ENCODE measurements around the gene ATP2C1.
A peak's percentile ranks its signal among the peaks of the same experiment; 100 is the strongest.
"Not testable (repeated sequence)": the region's sequence is repeated elsewhere in the genome, so short reads cannot be mapped to it uniquely, and the experiment has no call there.

The ATP2C1 gene, protein sequence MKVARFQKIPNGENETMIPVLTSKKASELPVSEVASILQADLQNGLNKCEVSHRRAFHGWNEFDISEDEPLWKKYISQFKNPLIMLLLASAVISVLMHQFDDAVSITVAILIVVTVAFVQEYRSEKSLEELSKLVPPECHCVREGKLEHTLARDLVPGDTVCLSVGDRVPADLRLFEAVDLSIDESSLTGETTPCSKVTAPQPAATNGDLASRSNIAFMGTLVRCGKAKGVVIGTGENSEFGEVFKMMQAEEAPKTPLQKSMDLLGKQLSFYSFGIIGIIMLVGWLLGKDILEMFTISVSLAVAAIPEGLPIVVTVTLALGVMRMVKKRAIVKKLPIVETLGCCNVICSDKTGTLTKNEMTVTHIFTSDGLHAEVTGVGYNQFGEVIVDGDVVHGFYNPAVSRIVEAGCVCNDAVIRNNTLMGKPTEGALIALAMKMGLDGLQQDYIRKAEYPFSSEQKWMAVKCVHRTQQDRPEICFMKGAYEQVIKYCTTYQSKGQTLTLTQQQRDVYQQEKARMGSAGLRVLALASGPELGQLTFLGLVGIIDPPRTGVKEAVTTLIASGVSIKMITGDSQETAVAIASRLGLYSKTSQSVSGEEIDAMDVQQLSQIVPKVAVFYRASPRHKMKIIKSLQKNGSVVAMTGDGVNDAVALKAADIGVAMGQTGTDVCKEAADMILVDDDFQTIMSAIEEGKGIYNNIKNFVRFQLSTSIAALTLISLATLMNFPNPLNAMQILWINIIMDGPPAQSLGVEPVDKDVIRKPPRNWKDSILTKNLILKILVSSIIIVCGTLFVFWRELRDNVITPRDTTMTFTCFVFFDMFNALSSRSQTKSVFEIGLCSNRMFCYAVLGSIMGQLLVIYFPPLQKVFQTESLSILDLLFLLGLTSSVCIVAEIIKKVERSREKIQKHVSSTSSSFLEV

DNA sequence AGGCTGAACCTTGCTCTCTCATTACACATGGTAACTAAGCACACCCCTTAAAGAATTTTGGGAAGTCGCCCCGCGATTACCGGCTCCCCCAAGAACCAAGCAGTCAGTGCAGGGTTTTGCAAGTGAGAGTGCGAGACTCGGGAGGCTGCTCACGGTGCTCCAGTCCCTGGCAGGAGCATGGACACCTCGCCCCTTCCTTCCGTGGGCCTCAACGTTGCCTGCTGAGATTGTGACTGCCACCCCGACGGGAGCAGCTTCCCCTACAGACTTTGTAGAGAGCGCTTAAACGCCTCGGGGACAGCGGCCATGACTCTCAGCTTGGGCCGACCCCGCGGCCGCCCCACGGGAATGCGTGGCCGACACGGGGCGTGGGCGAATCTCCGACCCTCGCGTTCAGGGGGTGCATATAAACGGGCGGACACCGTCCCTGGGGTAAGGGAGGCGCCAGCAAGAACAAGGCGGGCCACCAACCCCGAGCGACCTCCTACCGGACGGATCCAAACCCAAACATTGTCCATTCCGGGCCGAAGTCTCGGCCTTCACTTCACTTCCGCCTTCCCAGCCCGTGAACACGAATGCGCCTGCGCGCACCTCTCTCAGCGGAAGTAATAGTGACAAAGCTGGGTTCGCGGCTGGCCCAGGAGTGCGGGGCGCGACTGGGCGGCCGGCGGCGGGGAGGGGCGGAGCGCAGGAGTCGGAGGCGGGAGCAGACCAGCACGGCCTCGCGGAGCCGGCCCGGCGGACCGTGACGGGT lies at the start of gene ATP2C1:
Gene ATP2C1 (plus strand): TSS at position 709 of the 754 bp plus-strand sequence. CDS start 686 bp downstream, outside the sequence.
- peak; percentile 96 to 97 for DNase-seq
- TF ChIP-seq POLR2A (IDR thresholded peaks at IDR 0.05; ENCODE audit: low read length) (peak; percentile 96), GATA1 (IDR thresholded peaks at IDR 0.05; ENCODE audit: low read depth, low read length) (no peak)

DNA sequence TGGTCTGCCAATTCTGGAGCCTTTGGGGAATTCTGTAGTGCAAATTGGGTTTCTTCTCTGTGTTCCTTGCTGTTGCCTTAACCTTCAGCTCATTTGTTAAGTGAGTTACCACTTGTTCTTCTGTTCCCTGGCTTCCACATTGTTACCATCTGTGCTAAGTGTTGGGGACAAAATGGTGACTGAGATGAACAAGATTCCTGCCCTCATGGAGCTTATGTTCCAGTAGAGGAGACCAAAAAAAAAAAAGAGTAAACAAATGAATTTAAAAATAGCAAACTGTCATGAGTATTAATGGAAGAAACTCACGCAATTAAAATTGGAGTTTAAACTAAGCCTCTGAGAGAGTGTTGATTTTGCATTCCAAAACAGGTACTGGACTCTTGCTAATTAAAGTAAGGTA lies 49.4 kb upstream of the ATP2C1 start:
- DNase-seq = no peak
- TF ChIP-seq POLR2A (IDR thresholded peaks at IDR 0.05; ENCODE audit: low read length) = no peak
- TF ChIP-seq GATA1 (IDR thresholded peaks at IDR 0.05; ENCODE audit: low read depth, low read length) = no peak

DNA sequence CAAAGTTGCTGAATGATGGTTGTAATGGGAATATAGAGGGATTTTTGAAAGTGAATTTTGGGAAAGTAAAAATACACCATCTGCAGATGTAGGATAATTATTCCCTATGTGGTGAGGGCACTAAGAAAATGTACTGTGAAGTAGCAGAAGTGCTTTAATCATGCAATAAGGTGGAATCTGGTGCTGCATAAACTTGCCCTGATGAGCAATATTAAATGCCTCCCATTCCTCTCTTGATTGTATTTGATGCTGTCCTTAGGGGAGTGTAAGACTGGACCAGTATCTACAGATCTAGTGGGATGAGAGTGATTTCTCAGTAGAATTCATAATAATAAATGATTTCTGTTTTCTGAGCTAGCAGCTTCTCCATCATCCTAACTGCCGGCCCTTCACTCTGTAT lies 47.7 kb upstream of the ATP2C1 start:
- no peak for DNase-seq
- TF ChIP-seq POLR2A (IDR thresholded peaks at IDR 0.05; ENCODE audit: low read length) (no peak), GATA1 (IDR thresholded peaks at IDR 0.05; ENCODE audit: low read depth, low read length) (no peak)

DNA sequence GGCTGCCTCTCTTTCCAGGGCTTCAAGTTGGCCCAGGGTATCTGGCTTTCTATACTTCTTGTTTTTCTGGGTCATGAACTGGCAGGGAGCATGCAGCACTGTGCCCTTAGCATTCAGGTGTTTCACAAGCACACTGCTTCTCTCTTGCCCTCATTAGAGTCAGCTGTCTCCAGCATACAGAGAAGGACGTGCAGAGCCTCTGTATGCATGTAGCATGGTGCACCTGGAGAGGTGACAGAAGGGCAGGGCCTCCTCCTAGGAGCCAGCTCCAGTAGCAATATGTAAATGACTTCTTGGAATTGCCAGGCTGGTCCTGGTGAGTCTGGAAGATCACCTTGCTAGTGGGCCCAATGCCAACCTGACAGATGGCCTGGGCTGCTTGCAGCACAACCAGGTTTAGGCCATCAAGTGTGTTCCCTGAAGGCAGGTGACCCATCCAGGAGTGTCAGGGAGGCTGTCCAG lies 44.8 kb upstream of the ATP2C1 start:
- TF ChIP-seq GATA1 (IDR thresholded peaks at IDR 0.05; ENCODE audit: low read depth, low read length) (no peak), POLR2A (IDR thresholded peaks at IDR 0.05; ENCODE audit: low read length) (no peak)
- peak; percentile 51 to 54 for DNase-seq

DNA sequence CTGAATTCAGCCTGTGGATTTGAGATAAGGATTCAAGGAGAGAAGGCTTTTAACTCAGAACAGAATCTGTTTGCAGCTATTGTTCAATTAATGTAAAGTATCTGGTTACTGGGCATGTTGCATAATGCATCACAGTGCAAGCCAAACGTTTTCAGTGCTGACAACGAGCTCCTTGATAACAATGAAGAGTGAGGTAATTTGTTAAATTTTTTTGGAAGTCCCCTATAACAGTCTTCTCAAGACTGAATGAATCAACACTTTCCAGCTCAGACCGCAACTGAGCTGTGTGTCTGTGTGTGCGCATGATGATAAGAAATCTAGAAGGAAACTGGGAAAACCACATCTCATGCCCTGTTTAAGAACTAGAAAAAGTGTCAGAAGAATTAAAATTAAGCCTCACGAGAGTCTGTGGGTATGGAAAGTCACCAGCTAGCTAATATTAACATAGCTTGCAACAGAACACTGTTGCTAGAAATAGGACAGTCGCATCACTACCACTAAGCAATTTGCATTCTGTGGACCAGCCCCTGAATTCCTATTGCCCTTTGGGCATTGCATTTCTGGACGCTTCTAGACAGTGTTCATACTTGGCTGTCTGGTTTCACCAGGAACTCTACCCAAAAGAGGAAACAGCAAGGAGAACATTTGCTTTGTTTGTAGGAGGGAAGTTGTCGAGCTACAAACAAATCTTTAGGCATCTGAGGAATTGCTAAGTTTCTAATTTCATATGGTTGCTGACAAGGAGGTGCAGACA lies 43.7 kb upstream of the ATP2C1 start:
- peak; percentile 90 for TF ChIP-seq POLR2A (IDR thresholded peaks at IDR 0.05; ENCODE audit: low read length)
- TF ChIP-seq GATA1 (IDR thresholded peaks at IDR 0.05; ENCODE audit: low read depth, low read length) = peak; percentile 45
- DNase-seq = peak; percentile 83 to 94

DNA sequence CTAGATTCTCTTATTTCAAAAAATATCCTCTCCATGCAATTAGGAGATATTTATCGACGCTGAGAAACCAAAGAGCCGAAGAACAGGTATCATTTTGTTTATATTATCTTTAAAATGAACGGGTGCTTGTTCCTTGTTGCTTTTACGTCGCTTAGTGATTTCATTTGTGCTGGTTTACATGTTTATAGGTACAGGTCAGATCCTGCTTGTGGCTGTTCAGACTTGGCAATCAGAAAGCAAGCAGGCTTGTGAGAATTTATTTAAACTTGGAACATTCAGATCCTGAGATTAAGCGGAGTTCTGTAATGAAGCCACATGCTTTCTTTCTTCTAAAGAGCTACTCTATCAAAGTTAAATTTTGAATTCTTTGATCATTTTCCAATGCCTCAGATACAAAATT lies 43.0 kb upstream of the ATP2C1 start:
- TF ChIP-seq GATA1 (IDR thresholded peaks at IDR 0.05; ENCODE audit: low read depth, low read length) (no peak), POLR2A (IDR thresholded peaks at IDR 0.05; ENCODE audit: low read length) (no peak)
- DNase-seq = peak; percentile 53

DNA sequence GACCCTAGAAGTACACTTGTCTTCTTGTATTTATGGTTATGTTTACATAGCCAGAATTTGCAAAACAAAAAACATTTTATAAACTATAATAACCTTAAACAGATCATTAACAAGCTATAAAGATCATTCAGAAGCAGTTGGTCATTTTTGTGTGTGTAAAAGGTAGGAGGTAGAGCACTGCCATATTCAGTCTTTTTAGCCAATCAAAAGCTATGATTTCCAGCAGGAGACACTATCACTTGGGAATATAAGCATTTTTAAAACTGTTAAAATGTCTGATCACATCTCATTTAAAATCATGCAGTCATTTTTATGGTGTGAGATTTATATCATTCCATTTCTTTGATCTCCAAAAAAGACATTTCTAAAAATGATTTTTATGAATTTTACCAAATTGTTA lies 42.6 kb upstream of the ATP2C1 start:
- DNase-seq = peak; percentile 37 to 40
- TF ChIP-seq POLR2A (IDR thresholded peaks at IDR 0.05; ENCODE audit: low read length) (no peak), GATA1 (IDR thresholded peaks at IDR 0.05; ENCODE audit: low read depth, low read length) (no peak)

DNA sequence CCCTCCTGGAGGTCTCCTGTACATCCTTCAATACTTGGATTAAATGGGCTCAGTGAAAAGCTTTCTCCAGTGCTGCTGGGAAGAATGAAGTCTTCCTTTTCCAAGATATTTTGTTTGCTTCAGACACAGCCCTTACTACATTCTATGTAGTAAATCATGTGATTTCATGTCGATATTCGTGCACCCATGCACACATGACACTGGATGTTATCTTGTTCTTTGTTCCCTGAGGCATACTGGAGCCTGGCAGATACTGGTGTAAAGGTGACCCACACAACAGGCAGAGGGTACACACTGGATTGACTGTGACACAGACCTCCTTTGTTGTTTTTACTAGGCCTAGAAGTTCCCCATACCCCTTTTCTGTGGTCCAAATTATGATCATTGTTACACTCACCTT lies 40.3 kb upstream of the ATP2C1 start:
- peak; percentile 28 to 66 for DNase-seq
- TF ChIP-seq GATA1 (IDR thresholded peaks at IDR 0.05; ENCODE audit: low read depth, low read length) (no peak), POLR2A (IDR thresholded peaks at IDR 0.05; ENCODE audit: low read length) (peak; percentile 72)

DNA sequence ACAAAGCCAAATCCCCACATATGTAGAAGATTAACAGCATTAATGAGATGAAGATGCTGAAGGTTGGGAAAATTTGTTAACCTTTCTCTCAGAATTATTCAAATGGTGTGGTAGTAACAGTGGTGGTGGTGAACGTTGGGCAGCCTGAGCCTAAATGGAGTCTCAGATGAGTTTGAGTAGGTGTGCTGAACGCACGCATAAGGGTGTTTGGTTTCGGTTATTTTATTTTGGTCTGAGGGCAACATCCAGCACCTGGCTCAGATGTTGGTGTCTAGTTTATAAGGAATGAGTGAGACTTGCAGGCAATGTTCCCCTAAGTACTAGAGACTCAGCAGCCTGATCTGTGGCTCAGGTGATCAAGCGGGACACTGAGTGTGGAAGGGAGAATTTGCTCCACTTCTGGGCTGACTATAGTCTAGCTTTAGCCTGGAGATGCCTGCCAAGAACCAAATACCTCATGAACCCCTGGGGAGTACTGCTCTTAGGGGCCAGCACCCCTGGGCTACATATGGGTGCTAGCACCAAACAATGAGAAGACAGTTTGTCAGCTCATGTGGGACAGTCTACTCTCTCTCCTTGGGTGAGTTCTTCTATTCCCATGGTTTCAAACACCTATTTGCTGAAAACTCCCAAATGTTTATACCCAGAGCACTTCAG lies 39.5 kb upstream of the ATP2C1 start:
- no peak for DNase-seq
- no peak for TF ChIP-seq POLR2A (IDR thresholded peaks at IDR 0.05; ENCODE audit: low read length)
- TF ChIP-seq GATA1 (IDR thresholded peaks at IDR 0.05; ENCODE audit: low read depth, low read length) = no peak

DNA sequence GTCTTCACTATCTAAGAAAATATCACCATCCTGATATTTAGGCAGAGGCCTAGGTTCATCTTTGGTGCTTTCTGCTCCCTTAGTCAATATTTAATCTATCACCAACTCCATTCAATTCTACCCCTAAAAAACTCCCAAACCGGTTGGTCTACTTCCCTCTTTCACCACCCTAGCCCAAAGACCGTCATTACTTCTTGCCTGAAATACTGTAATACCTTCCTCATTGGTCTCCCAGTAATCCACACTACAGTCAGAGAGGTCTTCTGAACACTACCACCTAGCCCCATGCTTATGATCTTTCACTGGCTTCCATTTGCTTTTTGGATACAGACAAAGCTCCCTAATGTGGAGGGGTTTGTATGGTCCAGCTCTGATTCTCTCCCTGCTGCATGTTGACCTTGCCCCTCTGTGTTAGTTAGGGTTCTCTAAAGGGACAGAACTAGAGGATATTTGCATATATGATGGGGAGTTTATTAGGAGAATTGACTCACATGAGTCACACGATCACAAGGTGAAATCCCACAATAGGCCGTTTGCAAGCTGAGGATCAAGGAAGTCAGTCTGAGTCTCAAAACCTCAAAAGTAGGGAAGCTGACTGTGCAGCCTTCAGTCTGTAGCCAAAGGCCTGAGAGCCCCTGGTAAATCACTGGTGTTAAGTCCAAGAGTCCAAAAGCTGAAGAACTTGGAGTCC lies 36.4 kb upstream of the ATP2C1 start:
- no peak for DNase-seq
- TF ChIP-seq GATA1 (IDR thresholded peaks at IDR 0.05; ENCODE audit: low read depth, low read length) (no peak), POLR2A (IDR thresholded peaks at IDR 0.05; ENCODE audit: low read length) (no peak)

DNA sequence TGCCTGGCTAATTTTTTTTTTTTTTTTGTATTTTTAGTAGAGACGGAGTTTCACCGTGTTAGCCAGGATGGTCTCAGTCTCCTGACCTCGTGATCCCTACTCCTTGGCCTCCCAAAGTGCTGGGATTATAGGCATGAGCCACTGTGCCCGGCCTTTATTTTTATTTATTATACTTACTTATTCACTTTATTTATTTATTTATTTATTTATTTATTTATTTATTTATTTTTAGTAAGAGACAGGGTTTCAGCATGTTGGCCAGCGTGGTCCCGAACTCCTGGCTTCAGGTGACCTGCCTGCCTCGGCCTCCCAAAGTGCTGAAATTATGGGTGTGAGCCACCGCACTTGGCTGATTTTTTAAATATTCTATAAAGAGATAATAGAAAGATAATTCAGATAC lies 31.8 kb upstream of the ATP2C1 start:
- not testable (repeated sequence) for DNase-seq

DNA sequence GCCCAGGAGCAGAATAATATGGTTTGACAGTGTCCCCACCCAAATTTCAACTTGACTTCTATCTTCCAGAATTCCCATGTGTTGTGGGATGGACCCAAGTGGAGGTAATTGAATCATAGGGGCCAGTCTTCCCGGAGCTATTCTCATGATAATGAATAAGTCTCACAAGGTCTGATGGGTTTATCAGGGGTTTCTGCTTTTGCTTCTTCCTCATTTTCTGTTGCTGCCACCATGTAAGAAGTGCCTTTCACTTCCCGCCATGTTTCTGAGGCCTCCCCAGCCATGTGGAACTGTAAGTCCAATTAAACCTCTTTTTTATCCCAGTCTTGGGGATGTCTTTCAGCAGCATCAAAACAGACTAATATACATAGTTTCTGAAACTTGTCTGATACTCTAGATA lies 28.4 kb upstream of the ATP2C1 start:
- no peak for DNase-seq

More for the DNA sequence above, 28.4 kb upstream of the ATP2C1 start:
- no peak for TF ChIP-seq GATA1 (IDR thresholded peaks at IDR 0.05; ENCODE audit: low read depth, low read length)
- no peak for TF ChIP-seq POLR2A (IDR thresholded peaks at IDR 0.05; ENCODE audit: low read length)
